GM19463 (cell line): Measurements from ENCODE around the gene CEP41.
"Not testable (repeated sequence)": the region's sequence is repeated elsewhere in the genome, so short reads cannot be mapped to it uniquely, and the experiment has no call there.

Experiments used
- ATAC-seq: cut with Tn5 transposase; IDR thresholded peaks from one replicate; pipeline ENCODE4 v1.9.1; 2021; ENCODE audit warnings: mild to moderate bottlenecking, moderate library complexity; ENCODE audit not compliant: unreplicated experiment

Gene CEP41

DNA sequence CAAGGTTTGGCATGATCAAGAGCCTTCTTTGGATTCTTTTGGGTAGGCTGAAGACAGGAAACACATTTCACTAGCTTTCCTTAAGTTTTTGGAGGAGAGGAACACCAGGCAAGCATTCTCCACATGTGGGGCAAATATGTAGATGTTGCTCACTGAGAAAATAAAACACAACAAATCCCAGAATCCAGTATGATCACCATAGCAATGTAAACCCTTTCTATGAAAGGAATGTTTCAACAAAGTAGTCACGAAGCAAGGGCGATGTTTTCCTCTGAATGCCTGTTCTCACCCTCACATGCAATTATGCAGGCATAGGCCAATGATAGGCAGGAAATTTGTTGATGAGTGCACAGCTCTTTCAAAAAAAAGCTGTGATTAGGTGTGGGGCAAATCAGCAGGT is 20.5 kb upstream of the CEP41 start:
- no peak for ATAC-seq

GRCh38 chr7:130458257-130458656 is 17.4 kb upstream of the CEP41 start:
- ATAC-seq, result no peak

DNA sequence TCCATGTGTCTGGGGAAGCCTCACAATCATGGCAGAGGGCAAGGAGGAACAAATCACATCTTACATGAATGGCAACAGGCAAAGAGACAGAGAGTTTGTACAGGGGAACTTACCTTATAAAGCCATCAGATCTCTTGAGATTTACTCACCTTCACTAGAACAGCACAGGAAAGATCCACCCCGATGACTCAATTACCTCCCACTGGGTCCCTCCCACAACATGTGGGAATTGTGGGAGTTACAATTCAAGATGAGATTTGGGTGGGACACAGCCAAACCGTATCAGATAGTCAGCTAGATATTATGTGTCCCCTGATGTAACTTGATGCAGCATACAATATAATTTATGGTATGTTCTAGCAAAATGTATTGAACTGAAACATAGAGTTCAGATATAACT is 14.1 kb upstream of the CEP41 start:
- no peak for ATAC-seq

- no peak for ATAC-seq
Measured at GRCh38 chr7:130452951-130453350, 12.1 kb upstream of the CEP41 start.

DNA sequence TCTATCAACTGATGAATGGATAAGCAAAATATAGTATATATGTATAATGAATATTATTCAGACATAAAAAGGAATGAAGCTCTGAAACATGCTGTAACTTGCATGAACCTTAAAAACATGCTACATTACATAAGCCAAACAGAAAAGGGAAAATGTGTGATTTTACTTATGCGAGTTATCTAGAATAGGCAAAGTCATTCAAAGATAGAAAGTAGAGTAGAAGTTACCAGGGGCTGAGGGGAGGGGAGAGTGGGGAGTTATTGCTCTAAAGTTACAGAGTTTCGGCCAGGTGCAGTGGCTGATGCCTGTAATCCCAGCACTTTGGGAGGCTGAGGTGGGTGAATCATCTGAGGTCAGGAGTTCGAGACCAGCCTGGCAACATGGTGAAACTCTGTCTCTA is 10.5 kb upstream of the CEP41 start:
- ATAC-seq, result not testable (repeated sequence)

DNA sequence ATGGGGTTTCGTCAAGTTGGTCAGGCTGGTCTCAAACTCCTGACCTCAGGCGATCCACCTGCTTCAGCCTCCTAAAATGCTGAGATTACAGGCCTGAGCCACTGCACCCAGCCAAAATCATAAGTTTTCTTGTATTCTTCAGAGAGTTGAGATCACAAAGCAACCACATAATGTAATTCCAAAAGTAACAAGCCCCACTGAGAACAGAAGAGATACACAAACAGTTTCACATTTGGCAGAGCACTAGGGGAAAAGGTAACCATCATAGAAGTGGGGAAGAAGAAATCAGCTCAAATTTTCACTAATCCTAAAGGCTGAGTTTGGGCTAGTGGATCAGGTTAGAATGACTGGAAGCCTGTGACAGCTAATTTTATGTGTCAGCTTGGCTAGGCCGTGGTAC is 5.4 kb upstream of the CEP41 start:
- no peak for ATAC-seq

- no peak for ATAC-seq
Measured at GRCh38 chr7:130444751-130445407, 4.1 kb upstream of the CEP41 start.

GRCh38 chr7:130444234-130444633 is 3.4 kb upstream of the CEP41 start:
- no peak for ATAC-seq

DNA sequence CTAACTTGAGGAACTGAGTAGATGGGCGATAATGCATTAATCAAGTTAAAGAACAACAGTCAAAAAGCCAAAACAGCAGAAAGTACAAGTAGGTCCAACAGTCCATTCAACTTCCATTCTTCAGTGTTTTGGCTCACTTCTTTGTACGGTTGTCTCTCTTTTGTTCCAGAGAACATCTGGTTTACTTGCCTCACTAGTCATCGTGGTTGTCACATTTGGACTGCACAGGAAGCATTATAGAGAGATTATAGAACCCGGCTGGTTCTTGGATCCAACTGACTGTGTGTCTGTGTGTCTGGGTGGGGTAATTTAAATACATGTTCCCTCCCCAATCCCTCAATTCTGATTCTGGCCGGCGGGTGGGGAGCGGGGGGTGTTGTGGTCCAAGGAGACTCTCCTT is 1.8 kb upstream of the CEP41 start:
- no peak for ATAC-seq

DNA sequence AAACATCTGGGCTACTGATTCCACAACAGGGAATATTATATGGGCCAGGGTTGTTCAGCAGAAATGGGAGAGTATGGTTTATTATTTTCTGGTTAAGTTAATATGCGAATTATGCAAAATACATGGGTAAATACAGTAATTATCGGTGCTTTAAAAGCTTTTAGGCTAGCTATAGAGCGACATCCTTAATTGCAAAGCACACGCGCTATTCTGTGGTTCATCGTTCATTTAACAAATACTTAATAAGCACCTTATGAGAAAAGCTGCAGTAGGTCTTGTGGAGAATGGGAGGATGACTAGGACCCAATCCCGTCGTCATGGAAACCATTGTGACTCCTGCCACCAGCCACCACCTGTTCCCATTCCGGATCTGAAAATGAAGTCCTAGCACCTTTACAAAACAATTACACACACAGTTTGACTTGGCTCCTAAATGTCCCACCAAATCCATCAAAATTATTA is 623 bp upstream of the CEP41 start:
- ATAC-seq, result no peak

DNA sequence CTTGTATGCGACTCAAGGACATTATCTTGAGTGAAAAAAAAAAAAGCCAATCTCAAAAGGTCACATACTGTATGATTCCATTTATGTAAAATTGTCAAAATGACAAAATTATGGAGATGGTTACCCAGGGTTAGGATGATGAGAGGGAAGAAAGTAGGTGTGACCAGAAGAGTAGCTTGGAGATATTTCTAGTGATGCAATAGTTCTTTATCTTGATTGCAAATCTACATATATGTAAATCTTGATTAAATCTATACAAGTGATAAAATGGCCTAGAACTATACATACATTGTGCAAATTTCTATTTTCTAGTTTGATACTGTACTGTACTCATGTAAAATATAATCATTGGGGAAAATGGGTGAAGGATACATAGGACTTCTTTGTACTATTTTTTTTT is 4.6 kb downstream of the CEP41 start:
- no peak for ATAC-seq

DNA sequence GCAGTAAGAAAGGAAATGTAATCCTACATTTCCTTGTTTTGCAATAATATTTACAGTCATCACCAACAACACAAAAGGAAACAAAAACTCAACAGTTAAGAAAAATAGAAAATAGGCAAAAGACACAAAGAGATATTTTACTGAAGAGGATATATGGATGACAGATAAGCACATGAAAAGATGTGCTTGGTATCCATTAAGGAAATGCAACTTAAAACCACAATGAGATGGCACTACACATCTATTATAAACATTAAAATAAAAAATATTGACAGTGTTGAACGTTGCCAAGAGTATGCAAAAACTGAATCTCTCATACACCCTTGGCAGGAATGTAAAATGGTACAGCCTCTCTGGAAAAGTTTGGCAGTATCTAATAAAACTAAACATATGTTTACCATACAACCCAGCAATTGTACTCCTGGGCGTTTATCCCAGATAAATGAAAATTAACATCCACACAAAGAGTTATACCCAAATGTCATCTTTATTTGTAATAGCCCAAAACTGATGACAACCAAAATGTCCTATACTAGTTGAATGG is 5.4 kb downstream of the CEP41 start:
- ATAC-seq, result no peak

DNA sequence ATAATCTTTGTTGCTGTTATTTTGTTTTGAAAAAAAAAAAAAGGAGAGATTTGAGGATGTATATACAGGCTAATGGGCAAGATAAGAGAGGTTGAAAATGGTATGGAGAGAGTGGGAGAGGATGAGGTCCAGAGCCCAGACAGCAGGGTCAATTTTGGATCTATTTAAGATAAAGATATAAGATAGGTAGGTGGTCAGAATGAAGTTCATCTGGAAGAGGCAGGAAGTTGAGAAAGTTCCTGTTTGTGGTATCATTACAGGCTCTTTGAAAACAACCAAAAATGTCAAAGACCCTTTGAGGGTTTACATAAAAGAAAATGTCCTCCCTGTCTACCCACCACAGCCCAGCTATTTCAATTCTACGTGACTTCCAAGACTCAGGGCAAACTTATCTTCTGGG is 7.5 kb downstream of the CEP41 start:
- ATAC-seq, result no peak

GRCh38 chr7:130432886-130433285 is 7.9 kb downstream of the CEP41 start:
- ATAC-seq, result no peak

DNA sequence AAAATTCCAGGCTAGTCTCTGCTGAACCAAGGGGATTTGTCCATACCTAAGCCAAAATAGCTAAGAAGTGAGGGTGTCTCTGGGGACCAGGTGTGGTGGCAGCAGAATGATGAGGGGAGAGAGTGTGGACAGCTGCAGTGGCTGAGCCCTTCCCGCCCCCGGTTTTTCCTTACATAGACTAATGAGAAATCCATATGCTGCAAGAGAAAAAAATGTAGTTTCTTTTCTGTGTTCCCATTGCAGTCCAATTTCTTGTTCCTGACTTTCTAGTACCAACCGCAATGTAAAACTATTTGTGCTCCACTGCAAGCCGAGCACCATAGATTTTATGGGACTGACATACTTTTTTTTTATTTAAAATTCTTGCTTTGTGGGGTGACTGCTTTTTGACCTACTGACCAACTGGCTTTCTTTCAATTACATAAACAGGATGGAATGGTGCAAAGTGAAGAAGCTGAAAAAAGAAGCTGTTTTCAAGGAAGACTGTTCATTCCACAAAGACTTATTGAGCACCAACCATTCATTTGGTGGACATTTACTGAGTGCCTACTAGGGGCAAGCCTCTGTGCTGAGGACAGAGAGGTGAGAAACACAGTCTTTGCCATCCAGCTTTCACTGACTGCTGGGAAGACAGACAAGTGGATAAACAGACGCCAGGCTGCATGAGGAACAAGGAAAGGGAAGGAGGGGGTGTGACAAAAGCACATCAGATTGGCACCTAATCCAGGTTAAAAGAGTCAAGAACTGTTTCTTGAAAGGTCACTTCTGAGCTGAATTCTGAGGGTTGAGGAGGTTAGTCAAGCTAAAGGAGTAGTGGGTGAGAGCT is 9.8 kb downstream of the CEP41 start:
- ATAC-seq, result no peak

DNA sequence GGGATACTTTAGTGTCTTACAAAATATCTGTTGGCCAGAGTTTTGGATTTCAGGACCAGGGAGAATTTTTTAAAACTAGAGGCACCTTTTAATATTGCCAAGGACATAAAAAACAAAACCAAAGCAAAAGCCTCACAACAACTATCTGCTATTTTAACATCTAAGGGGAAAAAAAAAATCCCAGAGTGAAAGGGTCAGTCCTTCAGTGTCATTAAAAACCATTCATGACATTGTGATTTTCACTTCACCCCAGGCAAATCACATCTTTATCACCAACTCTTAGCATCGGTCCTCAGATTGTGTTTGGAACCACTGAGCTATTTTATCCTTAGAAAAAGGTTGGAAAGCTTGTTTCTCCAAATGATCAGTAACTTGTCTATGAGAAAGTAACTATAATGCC is 10.7 kb downstream of the CEP41 start:
- no peak for ATAC-seq

GRCh38 chr7:130429019-130429418 is 11.8 kb downstream of the CEP41 start:
- ATAC-seq, result no peak

DNA sequence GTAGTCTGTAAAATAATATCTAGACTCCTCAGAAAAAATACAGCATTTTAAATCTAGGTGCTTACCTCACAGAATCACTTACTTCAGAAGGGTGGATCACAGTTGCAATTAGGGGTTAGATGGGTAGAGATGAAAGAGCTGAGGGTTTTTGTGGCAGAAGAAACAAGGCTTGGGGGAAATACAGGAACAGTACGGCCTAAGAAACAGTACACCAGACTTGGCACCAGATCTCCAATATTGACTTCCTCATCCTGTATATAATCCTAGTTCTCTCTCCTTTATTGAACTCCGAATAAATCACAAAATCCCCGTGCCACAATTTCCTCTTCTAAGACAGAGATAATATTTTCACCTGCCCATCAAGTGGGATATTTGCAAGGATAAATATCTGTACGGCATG is 14.3 kb downstream of the CEP41 start:
- ATAC-seq, result no peak

- ATAC-seq, result no peak
Measured at GRCh38 chr7:130425796-130426195, 15.0 kb downstream of the CEP41 start.

GRCh38 chr7:130423501-130424037 is 17.2 kb downstream of the CEP41 start:
- no peak for ATAC-seq

DNA sequence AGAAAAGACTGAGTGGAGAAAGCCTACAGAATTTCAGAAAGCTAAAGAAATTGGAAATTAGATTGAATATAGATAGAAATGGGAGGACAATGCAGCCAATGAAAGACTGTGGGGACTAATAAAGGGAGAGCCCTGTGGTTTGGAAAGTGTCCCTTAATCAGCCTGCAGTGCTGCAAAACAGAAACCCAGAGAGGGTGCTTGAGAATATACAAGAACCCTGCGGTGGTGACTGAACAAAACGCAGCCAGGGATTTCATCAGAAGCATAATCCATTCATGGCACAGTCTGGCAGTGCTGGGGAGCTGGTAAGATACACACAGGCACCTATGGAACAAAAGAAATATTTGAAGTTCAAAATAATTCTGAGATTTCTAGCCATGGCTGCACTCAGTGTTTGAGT is 19.1 kb downstream of the CEP41 start:
- no peak for ATAC-seq
